RPMI8226 (cell line): ENCODE data around the gene DUSP18.
A peak's percentile ranks its signal among the peaks of the same experiment; 100 is the strongest.
"Not testable (repeated sequence)": the region's sequence is repeated elsewhere in the genome, so short reads cannot be mapped to it uniquely, and the experiment has no call there.

Source experiments
- DNase-seq: peaks from one replicate; pipeline ENCODE4 v3.0.0-alpha.2; 2015

The DUSP18 gene

GRCh38 chr22:30636226-30637077, 31.2 kb downstream of the DUSP18 start:
- no peak for DNase-seq

GRCh38 chr22:30635273-30636225, 32.1 kb downstream of the DUSP18 start, which contains the start of gene SLC35E4:
Gene SLC35E4 (plus strand): TSS chr22:30635781. CDS start chr22:30636451, 670 bp downstream.
- DNase-seq: peak; percentile 90

DNA sequence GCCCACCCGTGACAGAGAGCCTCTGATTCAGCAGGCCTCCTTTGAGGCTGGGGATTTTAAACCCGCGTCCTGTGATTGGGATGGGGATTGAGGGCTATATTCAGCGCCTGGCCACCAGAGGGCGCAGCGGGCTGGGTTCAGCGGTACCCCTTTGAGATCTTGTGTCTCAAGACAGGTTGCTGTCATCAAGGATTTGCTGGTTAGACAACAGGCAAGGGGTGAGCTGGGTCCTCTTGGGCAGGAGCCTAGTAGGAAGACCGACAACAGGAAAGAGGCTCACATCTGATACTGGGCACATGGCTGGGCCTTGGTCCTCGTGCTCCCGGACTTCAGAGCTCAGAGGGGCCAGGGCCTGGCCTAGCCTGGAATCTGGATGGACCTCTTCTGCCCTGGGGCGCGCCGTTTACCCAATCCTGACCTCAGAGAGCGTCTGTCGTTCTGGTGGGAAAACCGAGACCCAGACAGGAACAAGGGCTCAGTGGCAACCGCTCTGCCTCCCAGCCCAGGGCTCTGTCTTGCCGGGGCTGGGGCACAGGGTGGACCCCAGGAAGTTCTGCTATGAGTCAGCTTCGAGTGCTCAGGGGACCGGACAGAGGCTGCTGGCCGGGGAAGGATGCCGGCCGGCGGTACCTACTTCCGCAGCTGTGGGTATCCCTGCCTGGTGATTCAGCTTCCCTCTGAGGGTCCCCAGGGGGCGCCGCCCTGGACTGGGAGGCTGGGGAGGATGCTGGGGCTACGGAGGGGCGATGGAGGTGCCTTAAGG, 33.0 kb downstream of the DUSP18 start:
- peak; percentile 88 for DNase-seq

- not testable (repeated sequence) for DNase-seq
Measured at GRCh38 chr22:30631469-30631868, 36.2 kb downstream of the DUSP18 start.

DNA sequence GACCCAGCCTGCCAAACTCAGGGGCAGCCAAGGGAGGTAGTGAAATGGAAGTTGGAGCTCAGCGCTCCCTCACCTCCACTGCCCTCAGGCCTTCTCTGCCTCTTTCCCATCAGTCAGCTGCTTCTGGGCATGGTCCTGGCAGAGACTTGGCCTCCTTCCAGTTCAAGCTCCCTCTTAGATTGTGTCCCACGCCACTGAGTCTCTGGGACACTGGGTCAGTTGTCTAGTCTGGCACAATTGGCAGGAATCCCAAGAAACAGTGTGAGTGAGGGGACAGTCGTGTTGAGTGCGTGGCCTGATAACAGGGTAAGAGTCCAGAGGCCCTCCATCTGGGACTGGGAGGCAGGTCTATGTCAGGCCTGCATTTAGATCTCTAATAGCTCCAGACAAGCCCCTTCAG, 39.2 kb downstream of the DUSP18 start:
- DNase-seq: no peak

DNA sequence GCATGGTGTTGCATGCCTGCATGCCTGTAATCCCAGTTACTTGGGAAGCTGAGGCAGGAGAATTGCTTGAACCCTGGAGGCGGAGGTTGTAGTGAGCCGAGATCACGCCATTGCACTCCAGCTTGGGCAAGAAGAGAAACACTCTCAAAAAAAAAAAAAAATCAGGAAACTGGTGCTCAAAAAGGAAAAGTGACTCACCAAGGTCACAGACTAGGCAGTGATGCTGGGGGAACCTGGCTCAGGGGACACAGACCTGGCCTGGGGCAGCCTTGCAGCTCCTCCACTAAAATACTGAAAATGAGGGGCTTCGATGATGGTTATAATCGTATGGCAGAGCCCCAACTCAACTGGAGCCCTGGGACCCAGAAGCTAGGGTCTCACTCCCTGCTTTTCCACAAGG, 40.2 kb downstream of the DUSP18 start:
- DNase-seq: no peak

DNA sequence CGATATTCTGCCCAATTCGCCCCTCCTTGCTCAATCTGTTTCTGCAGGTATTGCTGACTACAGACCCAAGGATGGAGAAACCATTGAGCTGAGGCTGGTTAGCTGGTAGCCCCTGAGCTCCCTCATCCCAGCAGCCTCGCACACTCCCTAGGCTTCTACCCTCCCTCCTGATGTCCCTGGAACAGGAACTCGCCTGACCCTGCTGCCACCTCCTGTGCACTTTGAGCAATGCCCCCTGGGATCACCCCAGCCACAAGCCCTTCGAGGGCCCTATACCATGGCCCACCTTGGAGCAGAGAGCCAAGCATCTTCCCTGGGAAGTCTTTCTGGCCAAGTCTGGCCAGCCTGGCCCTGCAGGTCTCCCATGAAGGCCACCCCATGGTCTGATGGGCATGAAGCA, 41.3 kb downstream of the DUSP18 start:
- no peak for DNase-seq

DNA sequence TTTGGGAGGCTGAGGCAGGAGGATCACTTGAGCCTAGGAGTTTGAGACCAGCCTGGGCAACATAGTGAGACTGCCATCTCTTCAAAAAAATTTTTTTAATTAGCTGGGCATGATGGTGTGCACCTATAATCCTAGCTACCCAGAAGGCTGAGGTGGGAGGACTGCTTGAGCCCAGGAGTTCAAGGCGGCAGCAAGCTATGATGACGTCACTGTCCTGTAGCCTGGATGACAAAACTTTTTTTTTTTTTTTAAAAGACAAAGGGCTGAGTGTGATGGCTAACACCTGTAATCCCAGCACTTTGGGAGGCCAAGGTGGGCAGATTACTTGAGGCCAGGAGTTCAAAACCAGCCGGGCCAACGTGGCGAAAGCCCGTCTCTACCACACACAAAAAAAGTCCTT, 47.8 kb downstream of the DUSP18 start:
- DNase-seq: not testable (repeated sequence)

DNA sequence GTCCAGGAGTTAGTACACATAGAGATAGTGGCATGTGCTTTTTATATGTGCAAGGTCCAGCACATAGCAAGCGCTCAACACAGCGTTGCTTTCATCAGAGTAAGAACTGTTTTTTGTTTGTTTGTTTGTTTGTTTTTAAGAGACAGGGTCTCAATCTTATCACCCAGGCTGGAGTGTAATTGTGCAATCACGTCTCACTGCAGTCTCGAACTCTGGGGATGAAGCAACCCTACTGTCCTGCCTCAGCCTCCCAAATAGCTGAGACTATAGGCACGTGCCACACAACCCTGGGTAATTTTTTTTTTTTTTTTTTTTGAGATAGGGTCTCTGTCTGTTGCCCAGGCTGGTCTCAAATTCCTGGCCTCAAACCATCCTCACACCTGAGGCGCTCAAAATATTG, 49.9 kb downstream of the DUSP18 start:
- no peak for DNase-seq

GRCh38 chr22:30615543-30615954, 52.1 kb downstream of the DUSP18 start:
- DNase-seq: no peak

GRCh38 chr22:30614879-30615278, 52.8 kb downstream of the DUSP18 start:
- no peak for DNase-seq

DNA sequence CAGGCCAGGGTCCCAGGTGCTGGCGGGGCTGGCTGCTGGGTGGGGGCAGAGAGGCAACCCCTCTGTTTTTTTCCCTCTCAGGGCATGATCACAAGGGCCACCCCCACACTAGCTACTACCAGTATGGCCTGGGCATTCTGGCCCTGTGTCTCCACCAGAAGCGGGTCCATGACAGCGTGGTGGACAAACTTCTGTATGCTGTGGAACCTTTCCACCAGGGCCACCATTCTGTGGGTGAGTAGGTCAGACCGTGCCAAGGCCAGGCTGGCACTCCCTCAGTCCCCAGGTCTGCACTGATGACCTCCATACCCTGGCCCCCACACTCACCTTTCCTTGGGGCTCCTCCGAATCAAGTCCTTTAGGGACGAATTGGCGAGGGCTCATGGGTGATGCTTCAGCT, 53.4 kb downstream of the DUSP18 start:
- no peak for DNase-seq

DNA sequence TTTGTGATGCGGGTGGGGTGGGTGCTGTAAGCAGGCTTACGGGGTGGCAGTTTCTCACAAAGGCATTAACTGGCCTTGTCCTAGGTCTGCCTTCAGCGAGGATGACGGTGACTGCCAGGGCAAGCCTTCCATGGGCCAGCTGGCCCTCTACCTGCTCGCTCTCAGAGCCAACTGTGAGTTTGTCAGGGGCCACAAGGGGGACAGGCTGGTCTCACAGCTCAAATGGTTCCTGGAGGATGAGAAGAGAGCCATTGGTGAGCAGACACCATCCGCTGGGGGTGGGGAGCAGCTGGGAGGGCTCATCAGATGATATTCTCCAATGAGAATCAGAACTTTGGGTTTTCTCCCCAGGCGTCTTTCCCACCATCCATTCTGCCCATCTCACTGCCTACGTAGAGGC, 54.9 kb downstream of the DUSP18 start:
- no peak for DNase-seq
